ENCODE data around the gene MN1. TPM values are rescaled to one million over a fixed set of nuclear protein-coding genes. Genes with fewer than 3 reads are reported as not detected.

The MN1 gene
- total RNA-seq, 1 donor = 0.86 TPM

DNA sequence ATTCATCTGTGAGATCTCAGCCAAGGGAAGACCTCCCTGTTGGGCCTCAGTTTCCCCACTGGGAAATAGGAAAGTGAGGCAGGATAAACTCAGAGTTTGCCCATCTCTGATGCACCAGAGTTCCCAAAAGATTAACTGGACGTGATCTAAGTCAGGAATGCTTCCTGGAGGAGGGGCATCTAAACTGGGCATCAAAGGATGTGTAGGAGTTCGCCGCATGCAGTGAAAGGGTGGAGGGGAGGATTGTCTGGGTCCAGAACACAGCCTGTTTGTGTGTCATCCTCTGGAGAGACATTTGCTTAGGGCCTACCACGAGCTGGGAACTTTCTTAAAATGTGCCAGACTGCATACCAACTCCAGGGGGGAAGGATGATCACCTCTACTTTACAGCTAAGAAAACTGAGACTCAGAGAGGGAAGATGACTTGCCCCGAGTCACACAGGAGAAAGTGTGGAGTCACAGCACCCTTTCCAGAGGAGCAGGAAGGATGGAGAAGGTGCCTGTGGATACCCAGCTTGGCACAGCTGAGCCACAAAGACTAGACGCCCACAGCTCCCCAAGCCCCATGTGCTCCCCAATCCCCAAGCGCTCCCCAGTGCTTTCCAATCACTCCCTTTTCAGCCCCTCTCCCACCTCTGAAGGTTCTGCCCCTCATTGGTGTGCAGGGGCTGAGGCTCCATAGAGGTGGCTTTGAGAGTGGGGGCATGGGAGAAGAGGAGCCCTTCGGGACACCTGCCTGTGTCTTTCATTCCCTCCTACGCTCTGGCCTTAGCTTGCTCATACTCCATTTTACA, 50.1 kb downstream of the MN1 start:
- TF ChIP-seq CTCF (IDR thresholded peaks at IDR 0.05; ENCODE audit: insufficient read depth, low read depth, low read length) = no peak
- no peak overlapping the region for H3K4me3 ChIP-seq (ENCODE audit: low read depth, low read length)
- no peak for DNase-seq (ENCODE audit: low read depth)

DNA sequence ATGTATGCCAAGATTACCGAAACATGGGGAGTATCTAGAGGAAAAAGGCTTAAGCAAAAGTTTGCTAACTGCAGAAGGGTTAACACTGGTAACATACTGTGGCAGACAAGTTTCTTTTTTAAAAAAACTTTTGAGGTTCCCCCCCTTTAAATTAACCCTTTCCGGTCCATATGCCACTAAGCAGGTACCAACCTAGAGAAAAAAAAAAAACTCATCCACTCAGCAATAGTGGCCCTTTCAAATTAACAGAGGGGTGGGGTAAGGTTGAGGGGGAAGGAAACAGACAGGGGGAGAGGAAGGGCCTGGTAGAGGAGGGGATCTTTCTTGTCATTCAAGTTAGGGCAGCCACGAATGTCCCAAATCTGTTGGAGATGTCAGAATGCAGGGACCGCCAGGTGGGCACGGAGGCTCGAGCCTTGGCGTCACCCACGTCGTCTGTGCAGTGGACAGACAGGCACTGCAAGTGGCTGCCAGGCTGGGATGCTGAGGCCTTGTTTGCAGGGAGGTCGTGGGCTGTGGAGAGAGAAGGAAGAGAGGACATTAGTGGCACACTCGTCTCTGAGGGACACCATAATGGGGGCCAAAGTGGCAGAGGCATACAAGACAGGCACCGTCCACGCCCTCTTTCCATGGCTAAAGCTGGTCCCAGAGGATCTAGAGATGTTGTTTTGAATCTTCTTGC, 50.8 kb downstream of the MN1 start:
- no peak for DNase-seq (ENCODE audit: low read depth)
- no peak for TF ChIP-seq CTCF (IDR thresholded peaks at IDR 0.05; ENCODE audit: insufficient read depth, low read depth, low read length)
- no peak overlapping the region for H3K4me3 ChIP-seq (ENCODE audit: low read depth, low read length)

DNA sequence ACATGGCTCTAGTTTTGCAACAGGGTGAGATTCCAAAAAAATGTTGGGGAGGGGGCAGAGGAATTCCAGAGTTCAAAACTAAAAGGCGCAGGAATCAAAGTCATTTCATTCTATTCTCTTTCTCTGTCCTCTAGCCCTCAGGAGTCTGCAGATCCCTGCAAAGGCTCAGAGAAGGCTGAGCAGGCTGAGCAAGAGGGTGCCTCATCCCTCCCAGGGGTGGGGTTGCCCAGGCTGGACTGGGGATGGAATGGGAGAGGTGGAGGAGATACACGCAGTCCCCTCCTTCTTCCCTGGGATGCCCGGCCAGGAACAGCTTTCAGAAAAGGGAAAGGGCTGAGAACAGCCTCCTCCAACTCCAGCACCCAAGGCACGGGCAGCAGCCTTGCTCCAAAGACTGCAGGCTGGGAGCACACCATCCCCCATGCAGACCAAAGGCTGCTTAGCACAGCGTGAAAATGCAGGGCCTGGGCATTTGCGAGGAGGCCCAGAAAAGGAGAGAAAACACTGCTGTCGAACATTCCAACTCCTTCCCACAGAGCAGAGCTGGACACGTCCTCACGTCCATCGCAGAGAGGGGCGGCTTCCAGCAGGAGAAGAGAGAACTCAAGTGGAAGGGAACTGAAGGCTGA, 51.8 kb downstream of the MN1 start:
- TF ChIP-seq CTCF (IDR thresholded peaks at IDR 0.05; ENCODE audit: insufficient read depth, low read depth, low read length) = no peak
- DNase-seq (ENCODE audit: low read depth) = peak; percentile 52
- no peak overlapping the region for H3K4me3 ChIP-seq (ENCODE audit: low read depth, low read length)

- TF ChIP-seq CTCF (IDR thresholded peaks at IDR 0.05; ENCODE audit: insufficient read depth, low read depth, low read length) = no peak
- H3K4me3 ChIP-seq (ENCODE audit: low read depth, low read length) = no peak overlapping the region
- peak; percentile 72 for DNase-seq (ENCODE audit: low read depth)
Measured at GRCh38 chr22:27748751-27749191, 52.8 kb downstream of the MN1 start.

- no peak for DNase-seq (ENCODE audit: low read depth)
- TF ChIP-seq CTCF (IDR thresholded peaks at IDR 0.05; ENCODE audit: insufficient read depth, low read depth, low read length) = no peak
- H3K4me3 ChIP-seq (ENCODE audit: low read depth, low read length) = no peak overlapping the region
Measured at GRCh38 chr22:27748349-27748748, 53.2 kb downstream of the MN1 start.

DNA sequence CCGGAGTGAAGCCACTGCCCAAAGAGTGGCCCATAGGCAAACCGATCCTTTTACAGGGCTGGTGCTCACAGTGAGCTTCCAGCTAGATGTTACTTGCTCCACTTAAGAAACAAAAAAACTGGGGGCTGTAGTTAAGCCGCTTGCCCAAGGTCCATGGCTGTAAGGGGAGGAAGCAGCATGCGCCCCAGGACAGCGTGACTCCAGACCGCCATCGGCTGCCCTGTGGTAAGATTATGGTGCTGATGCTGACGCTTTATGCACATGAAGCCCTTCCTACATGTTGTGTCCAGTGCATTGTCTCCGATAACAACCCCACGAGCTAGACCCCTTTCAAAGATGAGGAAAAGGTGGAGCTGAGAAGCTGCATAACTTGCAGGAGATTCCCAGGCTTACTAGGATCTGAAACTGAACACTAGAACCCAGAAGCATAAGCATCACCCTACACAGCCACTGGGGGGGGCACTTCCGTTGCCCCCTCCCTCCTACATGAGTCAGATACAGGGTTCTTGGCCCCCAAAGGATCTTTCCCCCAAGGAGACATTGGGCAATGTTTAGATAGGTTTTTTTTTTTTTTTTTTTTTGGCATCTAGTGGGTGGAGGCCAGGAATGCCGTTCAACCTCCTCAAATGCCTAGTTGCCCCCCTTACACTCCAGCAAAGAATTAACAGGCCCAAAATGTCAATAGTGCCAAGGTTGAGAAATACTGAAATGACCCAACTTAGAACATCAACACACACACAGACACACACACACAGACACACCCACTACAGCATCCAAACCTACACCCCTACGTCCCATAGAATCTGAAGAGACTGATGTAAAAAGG, 53.9 kb downstream of the MN1 start:
- no peak for DNase-seq (ENCODE audit: low read depth)

More for the DNA sequence above, 53.9 kb downstream of the MN1 start:
- TF ChIP-seq CTCF (IDR thresholded peaks at IDR 0.05; ENCODE audit: insufficient read depth, low read depth, low read length) = no peak
- no peak overlapping the region for H3K4me3 ChIP-seq (ENCODE audit: low read depth, low read length)

Data from fibroblast of villous mesenchyme (primary cell).